GM23248 (cell line): ENCODE results near the gene GP2. TPM values are rescaled to one million over a fixed set of nuclear protein-coding genes. Genes with fewer than 3 reads are reported as not detected.
"Not testable (repeated sequence)": the region's sequence is repeated elsewhere in the genome, so short reads cannot be mapped to it uniquely, and the experiment has no call there.

Source experiments
- DNase-seq: peaks from one replicate; pipeline ENCODE4 v3.0.0-alpha.2; 2015
- H2AFZ ChIP-seq: fragments of 200-600 bp; sonication (generic); 2 replicates; pipeline ENCODE4 v1.6.1; 2016; ENCODE audit warnings: antibody characterized with exemption
- H3F3A ChIP-seq: fragments of 200-600 bp; sonication (generic); 2 replicates; pipeline ENCODE4 v1.6.1; 2016; ENCODE audit warnings: mild to moderate bottlenecking, antibody characterized with exemption, mixed run types; ENCODE audit not compliant: insufficient read depth
- H3K27ac ChIP-seq: fragments of 200-600 bp; sonication (generic); 2 replicates; pipeline ENCODE4 v1.5.1; 2016; ENCODE audit warnings: mild to moderate bottlenecking
- H3K27me3 ChIP-seq: fragments of 200-600 bp; sonication (generic); replicated peaks from 2 replicates; pipeline ENCODE4 v1.6.1; 2016; ENCODE audit warnings: mild to moderate bottlenecking; ENCODE audit not compliant: insufficient read depth
- H3K36me3 ChIP-seq: fragments of 200-600 bp; sonication (generic); 2 replicates; pipeline ENCODE4 v1.6.1; 2016; ENCODE audit warnings: low read depth, mild to moderate bottlenecking
- H3K4me1 ChIP-seq: fragments of 200-600 bp; sonication (generic); 2 replicates; pipeline ENCODE4 v1.6.1; 2016; ENCODE audit warnings: mild to moderate bottlenecking; ENCODE audit not compliant: insufficient read depth
- H3K4me2 ChIP-seq: fragments of 200-600 bp; sonication (generic); one replicate; pipeline ENCODE4 v1.6.1; 2016; ENCODE audit warnings: mild to moderate bottlenecking; ENCODE audit not compliant: unreplicated experiment
- H3K4me3 ChIP-seq: fragments of 200-600 bp; sonication (generic); 2 replicates; pipeline ENCODE4 v1.5.1; 2016; ENCODE audit warnings: mild to moderate bottlenecking
- H3K79me2 ChIP-seq: fragments of 200-600 bp; sonication (generic); 2 replicates; pipeline ENCODE4 v1.6.1; 2016; ENCODE audit warnings: mild to moderate bottlenecking; ENCODE audit not compliant: insufficient read depth
- H3K9ac ChIP-seq: fragments of 200-600 bp; sonication (generic); 2 replicates; pipeline ENCODE4 v1.6.1; 2016; ENCODE audit warnings: mild to moderate bottlenecking
- H3K9me2 ChIP-seq: fragments of 200-600 bp; sonication (generic); 2 replicates; pipeline ENCODE4 v1.6.1; 2016; ENCODE audit warnings: mixed run types, mild to moderate bottlenecking, moderate library complexity; ENCODE audit not compliant: insufficient read depth
- H3K9me3 ChIP-seq: fragments of 200-600 bp; sonication (generic); one replicate; pipeline ENCODE4 v1.6.1; 2017; ENCODE audit warnings: low read depth
- H4K20me1 ChIP-seq: fragments of 200-600 bp; sonication (generic); 2 replicates; pipeline ENCODE4 v1.6.0; 2016; ENCODE audit not compliant: insufficient read depth
- EZH2 ChIP-seq: fragments of 200-600 bp; sonication (generic); IDR thresholded peaks from 2 replicates; pipeline ENCODE4 v1.6.1; 2018; ENCODE audit warnings: antibody characterized with exemption, mild to moderate bottlenecking; ENCODE audit not compliant: insufficient read depth, poor library complexity, severe bottlenecking
- EZH2phosphoT487 ChIP-seq: fragments of 200-600 bp; sonication (generic); IDR thresholded peaks from 2 replicates; pipeline ENCODE4 v1.6.1; 2018; ENCODE audit warnings: antibody characterized with exemption, moderate library complexity, mild to moderate bottlenecking, low read depth; ENCODE audit not compliant: insufficient read depth
- WGBS, 2 experiments: methylation state at CpG; one replicate each; pipeline ENCODE4 v1.1.6; 2015 to 2017; ENCODE audit warnings: low lambda C conversion rate in 2 of 2, low coverage in 1 of 2; ENCODE audit errors: missing lambda C conversion rate in 2 of 2; 5-methylcytosine and 5-hydroxymethylcytosine counted together
- in situ Hi-C: fragments of 300-500 bp; cut with MboI; formaldehyde crosslinking; loops from 2 replicates; pipeline ENCODE4 v1.15.0; 2020
- polyA plus RNA-seq: library from polyadenylated mRNA; unstranded; fragments of >200 nt; fragmentation: Nextera tagmentation; extraction: Ambion mirVana; gene quantifications from 2 replicates; pipeline ENCODE4 v1.2.1, GENCODE V29; 2016
- total RNA-seq: library from RNA; depleted of rRNA; stranded (reverse); fragments of >200 nt; shearing (Covaris generic); gene quantifications from 2 replicates; pipeline ENCODE4 v1.2.3, GENCODE V29; 2014

The GP2 gene
- total and polyA plus RNA-seq, 2 experiments from 2014 or later: not detected

- no peaks in the 10 kb centered on the region for H3F3A ChIP-seq
- no peak for TF ChIP-seq EZH2phosphoT487
- TF ChIP-seq EZH2: no peak
- no peak overlapping the region for H2AFZ ChIP-seq
- DNase-seq: no peak
- H3K79me2 ChIP-seq: no peaks in the 10 kb centered on the region
- no peaks in the 10 kb centered on the region for H3K4me1 ChIP-seq
- H3K27ac ChIP-seq: no peak overlapping the region
- H4K20me1 ChIP-seq: no peaks in the 10 kb centered on the region
- no peak overlapping the region for H3K4me3 ChIP-seq
- H3K4me2 ChIP-seq: no peak overlapping the region
- no peaks in the 10 kb centered on the region for H3K9me3 ChIP-seq
- no peak overlapping the region for H3K9ac ChIP-seq
- H3K9me2 ChIP-seq: no peaks in the 10 kb centered on the region
- in situ Hi-C loops: no loop called here
- no peaks in the 10 kb centered on the region for H3K27me3 ChIP-seq
- no peaks in the 10 kb centered on the region for H3K36me3 ChIP-seq
- WGBS, 2 experiments: 52 to 55% methylated on average over 9 of the region's 9 CpGs
These were observed 3.7 kb downstream of the GP2 start for GRCh38 chr16:20323591-20324117.

GRCh38 chr16:20322696-20323095 lies 4.6 kb downstream of the GP2 start:
- H3K27ac ChIP-seq: no peak overlapping the region
- H3K4me1 ChIP-seq: no peaks in the 10 kb centered on the region
- TF ChIP-seq EZH2phosphoT487 (no peak), EZH2 (no peak)
- whole genome bisulfite sequencing, 2 experiments: 17 to 19% methylated on average over 4 of the region's 4 CpGs
- no peaks in the 10 kb centered on the region for H3K36me3 ChIP-seq
- H3K27me3 ChIP-seq: no peaks in the 10 kb centered on the region
- no peak for DNase-seq
- no peaks in the 10 kb centered on the region for H3F3A ChIP-seq
- no peak overlapping the region for H3K9ac ChIP-seq
- H3K9me2 ChIP-seq: no peaks in the 10 kb centered on the region
- H3K79me2 ChIP-seq: no peaks in the 10 kb centered on the region
- H3K9me3 ChIP-seq: no peaks in the 10 kb centered on the region
- H3K4me3 ChIP-seq: no peak overlapping the region
- in situ Hi-C loops: no loop called here
- H3K4me2 ChIP-seq: no peak overlapping the region
- H2AFZ ChIP-seq: no peak overlapping the region
- H4K20me1 ChIP-seq: no peaks in the 10 kb centered on the region

- Histone ChIP-seq H3K36me3 (no peaks in the 10 kb centered on the region), H3K4me2 (no peak overlapping the region), H3K9me3 (no peaks in the 10 kb centered on the region), H4K20me1 (no peaks in the 10 kb centered on the region), H3K9me2 (no peaks in the 10 kb centered on the region), H3K27ac (no peak overlapping the region), H3K4me3 (no peak overlapping the region), H3K27me3 (no peaks in the 10 kb centered on the region), H3K9ac (no peak overlapping the region), H3K4me1 (no peaks in the 10 kb centered on the region), H3F3A (no peaks in the 10 kb centered on the region), H2AFZ (no peak overlapping the region), H3K79me2 (no peaks in the 10 kb centered on the region)
- in situ Hi-C loops: no loop called here
- DNase-seq: no peak
- TF ChIP-seq EZH2phosphoT487 (no peak), EZH2 (no peak)
- WGBS, 2 experiments: 21 to 53% methylated on average over 1 of the region's 1 CpG
These were observed 5.6 kb downstream of the GP2 start for GRCh38 chr16:20321671-20322070.

- H3K9me2 ChIP-seq, H4K20me1 ChIP-seq, H3K27ac ChIP-seq, H3K9ac ChIP-seq, DNase-seq, in situ Hi-C loops, H3F3A ChIP-seq, H3K4me3 ChIP-seq, H3K9me3 ChIP-seq, H3K4me2 ChIP-seq, H3K36me3 ChIP-seq, H2AFZ ChIP-seq, H3K4me1 ChIP-seq, H3K79me2 ChIP-seq, H3K27me3 ChIP-seq: not testable (repeated sequence)
- 52 to 72% methylated on average over 2 of the region's 2 CpGs for WGBS, 2 experiments
These were observed 6.3 kb downstream of the GP2 start for GRCh38 chr16:20321051-20321450.

GRCh38 chr16:20320592-20320991 lies 6.7 kb downstream of the GP2 start:
- H3K9ac ChIP-seq: no peak overlapping the region
- no peaks in the 10 kb centered on the region for H4K20me1 ChIP-seq
- H2AFZ ChIP-seq: no peak overlapping the region
- in situ Hi-C loops: no loop called here
- H3K9me3 ChIP-seq: no peaks in the 10 kb centered on the region
- no peak overlapping the region for H3K4me3 ChIP-seq
- TF ChIP-seq EZH2 (no peak), EZH2phosphoT487 (no peak)
- H3K27me3 ChIP-seq: no peaks in the 10 kb centered on the region
- H3F3A ChIP-seq: no peaks in the 10 kb centered on the region
- H3K9me2 ChIP-seq: no peaks in the 10 kb centered on the region
- no peak overlapping the region for H3K4me2 ChIP-seq
- H3K36me3 ChIP-seq: no peaks in the 10 kb centered on the region
- no peaks in the 10 kb centered on the region for H3K4me1 ChIP-seq
- no peak for DNase-seq
- no peaks in the 10 kb centered on the region for H3K79me2 ChIP-seq
- no peak overlapping the region for H3K27ac ChIP-seq
